Astrocyte (in vitro differentiated cells and primary cell): Measurements from ENCODE around the gene CINP.

Experiments used
- EZH2 ChIP-seq: IDR thresholded peaks from 2 replicates; pipeline ENCODE4 v1.6.1; 2012; ENCODE audit warnings: mild to moderate bottlenecking, low read length, inconsistent platforms; ENCODE audit not compliant: insufficient read depth
- TF ChIP-seq, protein P1 (sequence below): IDR thresholded peaks from 2 replicates; pipeline ENCODE4 v1.5.1; 2011; ENCODE audit warnings: low read depth, mild to moderate bottlenecking, inconsistent platforms, low read length, moderate library complexity; ENCODE audit not compliant: insufficient read depth

DNA sequence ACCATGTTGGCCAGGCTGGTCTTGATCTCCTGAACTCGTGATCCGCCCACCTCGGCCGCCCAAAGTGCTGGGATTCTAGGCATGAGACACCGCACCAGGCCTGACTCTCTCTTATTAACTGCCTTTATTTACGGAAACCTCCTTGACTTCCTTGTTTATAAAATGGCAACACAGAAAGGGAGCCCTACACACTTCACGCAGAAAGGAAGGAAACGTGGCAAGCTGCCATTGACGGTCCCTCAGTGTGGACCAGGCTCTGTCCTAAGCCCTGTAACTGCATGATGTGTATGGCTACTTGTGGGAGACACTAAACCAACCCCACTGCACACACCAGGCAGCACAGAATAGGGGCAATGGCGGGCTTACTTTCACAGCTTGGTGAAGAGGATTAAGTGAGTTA lies 11.7 kb downstream of the CINP start:
- TF ChIP-seq, protein P1, sequence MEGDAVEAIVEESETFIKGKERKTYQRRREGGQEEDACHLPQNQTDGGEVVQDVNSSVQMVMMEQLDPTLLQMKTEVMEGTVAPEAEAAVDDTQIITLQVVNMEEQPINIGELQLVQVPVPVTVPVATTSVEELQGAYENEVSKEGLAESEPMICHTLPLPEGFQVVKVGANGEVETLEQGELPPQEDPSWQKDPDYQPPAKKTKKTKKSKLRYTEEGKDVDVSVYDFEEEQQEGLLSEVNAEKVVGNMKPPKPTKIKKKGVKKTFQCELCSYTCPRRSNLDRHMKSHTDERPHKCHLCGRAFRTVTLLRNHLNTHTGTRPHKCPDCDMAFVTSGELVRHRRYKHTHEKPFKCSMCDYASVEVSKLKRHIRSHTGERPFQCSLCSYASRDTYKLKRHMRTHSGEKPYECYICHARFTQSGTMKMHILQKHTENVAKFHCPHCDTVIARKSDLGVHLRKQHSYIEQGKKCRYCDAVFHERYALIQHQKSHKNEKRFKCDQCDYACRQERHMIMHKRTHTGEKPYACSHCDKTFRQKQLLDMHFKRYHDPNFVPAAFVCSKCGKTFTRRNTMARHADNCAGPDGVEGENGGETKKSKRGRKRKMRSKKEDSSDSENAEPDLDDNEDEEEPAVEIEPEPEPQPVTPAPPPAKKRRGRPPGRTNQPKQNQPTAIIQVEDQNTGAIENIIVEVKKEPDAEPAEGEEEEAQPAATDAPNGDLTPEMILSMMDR, result no peak
- TF ChIP-seq EZH2, result no peak
